GM12878 (cell line): Measurements from ENCODE around the gene UQCRQ.

Source experiments
- MEF2A ChIP-seq: IDR thresholded peaks from 2 replicates; pipeline ENCODE4 v1.6.1; 2011; ENCODE audit warnings: low read depth, mild to moderate bottlenecking, low read length, moderate library complexity; ENCODE audit not compliant: insufficient read depth
- NRF1 ChIP-seq: conservative IDR thresholded peaks from 2 replicates; pipeline ENCODE4 v1.6.1; 2011; ENCODE audit warnings: mild to moderate bottlenecking, low read depth, low read length, improper control_type of control experiment
- POLR2A ChIP-seq: IDR thresholded peaks from 2 replicates; pipeline ENCODE4 v1.6.1; 2011; ENCODE audit warnings: low read depth, mild to moderate bottlenecking, low read length
- POLR2AphosphoS5 ChIP-seq: IDR thresholded peaks from 2 replicates; pipeline ENCODE4 v1.6.1; 2011; ENCODE audit warnings: mild to moderate bottlenecking, low read length, inconsistent platforms
- RFX5 ChIP-seq: IDR thresholded peaks from 2 replicates; pipeline ENCODE4 v1.6.1; 2011; ENCODE audit warnings: low read depth, low read length, improper control_type of control experiment
- SMC3 ChIP-seq: IDR thresholded peaks from 2 replicates; pipeline ENCODE4 v1.6.1; 2011; ENCODE audit warnings: low read length, improper control_type of control experiment, borderline replicate concordance
- TAF1 ChIP-seq: IDR thresholded peaks from 2 replicates; pipeline ENCODE4 v1.6.1; 2011; ENCODE audit warnings: mild to moderate bottlenecking, low read depth, low read length, borderline replicate concordance
- ZZZ3 ChIP-seq: IDR thresholded peaks from 2 replicates; pipeline ENCODE4 v1.6.1; 2011; ENCODE audit warnings: low read depth; ENCODE audit not compliant: control insufficient read depth, insufficient read length
- TF ChIP-seq, protein P1 (sequence below): fragments of 450-650 bp; IDR thresholded peaks from 2 replicates; pipeline ENCODE4 v1.6.1; 2017; ENCODE audit warnings: antibody characterized with exemption, mild to moderate bottlenecking, moderate library complexity
- TF ChIP-seq, protein P2 (sequence below), 3 experiments: IDR thresholded peaks in 2 of 3; conservative IDR thresholded peaks in 1 of 3; 2 replicates each; pipeline ENCODE4 v1.5.1; 2011; ENCODE audit warnings: low read depth in 3 of 3, low read length in 3 of 3, mild to moderate bottlenecking in 3 of 3, control low read depth in 2 of 3, moderate library complexity in 2 of 3, inconsistent platforms in 1 of 3, mixed read lengths in 1 of 3; ENCODE audit not compliant: control insufficient read depth in 2 of 3, insufficient read depth in 1 of 3; ENCODE audit errors: extremely low read depth in 1 of 3

DNA sequence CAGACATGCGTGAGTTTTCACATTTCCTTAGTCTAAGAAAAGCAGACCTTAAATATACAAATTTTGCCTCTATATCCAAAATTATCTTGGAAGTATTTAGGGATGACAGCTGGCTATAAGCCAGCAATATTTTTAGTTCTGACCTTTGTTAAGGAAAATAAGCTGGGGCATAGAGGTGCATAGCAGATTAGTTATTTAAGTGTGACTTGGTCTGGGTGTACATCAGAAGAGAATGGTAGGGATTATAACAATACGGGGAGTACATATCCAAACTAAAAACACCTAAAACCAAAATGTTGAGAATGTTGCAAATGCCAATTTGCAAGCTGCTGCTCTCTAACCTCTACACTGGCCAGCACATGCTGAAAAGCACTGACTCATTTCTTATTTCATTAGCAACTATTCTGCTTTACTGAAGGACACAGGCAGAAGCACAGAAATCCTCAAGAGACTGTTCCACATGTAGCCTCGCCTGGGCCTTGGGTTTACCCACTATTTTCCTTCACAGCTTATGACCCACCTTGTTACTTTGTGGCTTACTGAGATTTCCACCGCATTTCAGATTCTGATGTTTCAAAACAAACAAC is 29.4 kb downstream of the UQCRQ start:
- TF ChIP-seq ZZZ3 (no peak), POLR2A (no peak), NRF1 (no peak), TAF1 (no peak), POLR2AphosphoS5 (no peak), MEF2A (no peak), SMC3 (no peak), RFX5 (no peak)
- TF ChIP-seq, protein P1, sequence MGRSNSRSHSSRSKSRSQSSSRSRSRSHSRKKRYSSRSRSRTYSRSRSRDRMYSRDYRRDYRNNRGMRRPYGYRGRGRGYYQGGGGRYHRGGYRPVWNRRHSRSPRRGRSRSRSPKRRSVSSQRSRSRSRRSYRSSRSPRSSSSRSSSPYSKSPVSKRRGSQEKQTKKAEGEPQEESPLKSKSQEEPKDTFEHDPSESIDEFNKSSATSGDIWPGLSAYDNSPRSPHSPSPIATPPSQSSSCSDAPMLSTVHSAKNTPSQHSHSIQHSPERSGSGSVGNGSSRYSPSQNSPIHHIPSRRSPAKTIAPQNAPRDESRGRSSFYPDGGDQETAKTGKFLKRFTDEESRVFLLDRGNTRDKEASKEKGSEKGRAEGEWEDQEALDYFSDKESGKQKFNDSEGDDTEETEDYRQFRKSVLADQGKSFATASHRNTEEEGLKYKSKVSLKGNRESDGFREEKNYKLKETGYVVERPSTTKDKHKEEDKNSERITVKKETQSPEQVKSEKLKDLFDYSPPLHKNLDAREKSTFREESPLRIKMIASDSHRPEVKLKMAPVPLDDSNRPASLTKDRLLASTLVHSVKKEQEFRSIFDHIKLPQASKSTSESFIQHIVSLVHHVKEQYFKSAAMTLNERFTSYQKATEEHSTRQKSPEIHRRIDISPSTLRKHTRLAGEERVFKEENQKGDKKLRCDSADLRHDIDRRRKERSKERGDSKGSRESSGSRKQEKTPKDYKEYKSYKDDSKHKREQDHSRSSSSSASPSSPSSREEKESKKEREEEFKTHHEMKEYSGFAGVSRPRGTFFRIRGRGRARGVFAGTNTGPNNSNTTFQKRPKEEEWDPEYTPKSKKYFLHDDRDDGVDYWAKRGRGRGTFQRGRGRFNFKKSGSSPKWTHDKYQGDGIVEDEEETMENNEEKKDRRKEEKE = no peak
- TF ChIP-seq, protein P2, sequence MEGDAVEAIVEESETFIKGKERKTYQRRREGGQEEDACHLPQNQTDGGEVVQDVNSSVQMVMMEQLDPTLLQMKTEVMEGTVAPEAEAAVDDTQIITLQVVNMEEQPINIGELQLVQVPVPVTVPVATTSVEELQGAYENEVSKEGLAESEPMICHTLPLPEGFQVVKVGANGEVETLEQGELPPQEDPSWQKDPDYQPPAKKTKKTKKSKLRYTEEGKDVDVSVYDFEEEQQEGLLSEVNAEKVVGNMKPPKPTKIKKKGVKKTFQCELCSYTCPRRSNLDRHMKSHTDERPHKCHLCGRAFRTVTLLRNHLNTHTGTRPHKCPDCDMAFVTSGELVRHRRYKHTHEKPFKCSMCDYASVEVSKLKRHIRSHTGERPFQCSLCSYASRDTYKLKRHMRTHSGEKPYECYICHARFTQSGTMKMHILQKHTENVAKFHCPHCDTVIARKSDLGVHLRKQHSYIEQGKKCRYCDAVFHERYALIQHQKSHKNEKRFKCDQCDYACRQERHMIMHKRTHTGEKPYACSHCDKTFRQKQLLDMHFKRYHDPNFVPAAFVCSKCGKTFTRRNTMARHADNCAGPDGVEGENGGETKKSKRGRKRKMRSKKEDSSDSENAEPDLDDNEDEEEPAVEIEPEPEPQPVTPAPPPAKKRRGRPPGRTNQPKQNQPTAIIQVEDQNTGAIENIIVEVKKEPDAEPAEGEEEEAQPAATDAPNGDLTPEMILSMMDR (IDR thresholded peaks at IDR 0.05 in 2 of 3, conservative IDR thresholded peaks at IDR 0.05 in 1 of 3; ENCODE audit: control insufficient read depth in 2 of 3, extremely low read depth in 1 of 3, insufficient read depth in 1 of 3, low read depth in 3 of 3, low read length in 3 of 3) = no peak
